Tibial artery (tissue), 4 donors: ENCODE results near the gene OTOS.

Source experiments
- DNase-seq, 2 donors: peaks; one replicate each; pipeline ENCODE4 v3.0.0-alpha.2; 2019
- H3K27ac ChIP-seq, 2 donors: fragments of 200-600 bp; sonication (generic) in 1 of 2; 1 replicate in 1 of 2; 2 replicates in 1 of 2; pipeline ENCODE4 v1.5.1; 2018 to 2019; ENCODE audit warnings: mild to moderate bottlenecking in 1 of 2
- H3K27me3 ChIP-seq, 2 donors: fragments of 200-600 bp; sonication (generic) in 1 of 2; one replicate each; pipeline versions ENCODE4 v1.5.1 to v1.6.0; 2016 to 2019
- H3K36me3 ChIP-seq, 3 donors: fragments of 200-600 bp; sonication (generic) in 2 of 3; one replicate each; pipeline ENCODE4 v1.5.1; 2016 to 2019; ENCODE audit warnings: mild to moderate bottlenecking in 2 of 3
- H3K4me1 ChIP-seq, 4 donors: fragments of 200-600 bp; sonication (generic) in 2 of 4; 1 replicate in 3 of 4; 2 replicates in 1 of 4; pipeline ENCODE4 v1.5.1; 2016 to 2019
- H3K4me3 ChIP-seq, 2 donors: fragments of 200-600 bp; sonication (generic) in 1 of 2; 1 replicate in 1 of 2; 2 replicates in 1 of 2; pipeline ENCODE4 v1.5.1; 2018 to 2019; ENCODE audit warnings: mild to moderate bottlenecking in 2 of 2
- H3K9me3 ChIP-seq, 3 donors: fragments of 200-600 bp; sonication (generic) in 1 of 3; one replicate each; pipeline ENCODE4 v1.5.1; 2016 to 2019
- CTCF ChIP-seq, 2 experiments: fragments of 200-600 bp in 1 of 2; fragments of 450-650 bp in 1 of 2; IDR thresholded peaks; one replicate each; pipeline ENCODE4 v1.5.1; 2017 to 2019; ENCODE audit warnings: antibody characterized with exemption in 2 of 2, mild to moderate bottlenecking in 1 of 2, moderate library complexity in 1 of 2
- intact Hi-C: fragments of 100-400 bp; cut with DNase I; formaldehyde crosslinking; loops from one replicate; pipeline ENCODE4 v1.15.0; 2023; ENCODE audit warnings: low total_unique reads

OTOS gene

DNA sequence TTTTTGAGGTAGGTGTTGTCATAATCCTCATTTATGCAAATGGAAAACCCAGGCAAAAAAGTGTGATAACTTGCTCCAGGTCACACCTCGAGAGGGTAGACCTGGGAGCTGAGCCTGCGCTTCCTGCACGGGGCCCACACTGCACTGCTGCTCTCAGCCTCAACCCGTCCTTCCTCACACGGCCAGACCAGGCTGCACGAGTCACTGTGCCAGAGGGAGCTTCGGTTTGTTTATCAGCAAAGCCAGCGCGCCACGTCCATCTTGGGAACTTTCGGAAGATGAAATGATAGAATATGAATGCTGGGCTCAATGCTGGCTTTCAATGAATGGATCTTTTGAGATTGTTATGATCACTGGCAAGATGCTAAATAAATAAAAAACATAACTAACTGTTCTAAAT is 18.8 kb downstream of the OTOS start:
- DNase-seq = no peak
- intact Hi-C loops = no loop called here

DNA sequence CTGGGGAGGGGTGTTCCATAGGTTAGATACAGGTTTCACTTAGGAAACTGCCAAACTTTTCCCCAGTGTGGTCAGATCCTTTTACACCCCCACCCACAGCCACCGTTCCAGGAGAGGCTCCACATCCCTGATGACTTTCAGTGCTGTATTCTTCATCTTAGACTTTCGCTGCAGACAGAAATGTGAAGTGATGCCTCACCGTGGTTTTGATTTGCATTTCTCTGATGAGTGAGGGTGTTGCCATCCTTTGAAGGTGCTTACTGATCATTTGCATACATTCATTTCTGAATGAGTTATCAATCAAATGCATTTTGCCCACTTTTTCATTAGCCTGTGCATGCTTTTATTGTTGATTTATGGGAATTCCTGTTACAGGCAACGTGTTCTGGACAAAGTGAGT is 19.3 kb downstream of the OTOS start:
- intact Hi-C loops = no loop called here
- H3K36me3 ChIP-seq = peaks cover 4 to 6% (median 5%) of the 10 kb centered on the region in 3 donors
- no peak for DNase-seq
- no peak overlapping the region for H3K27ac ChIP-seq
- H3K9me3 ChIP-seq = peaks cover 0 to 2% (median 0%) of the 10 kb centered on the region in 3 donors
- no peak overlapping the region for H3K4me3 ChIP-seq
- H3K27me3 ChIP-seq = no peaks in the 10 kb centered on the region
- no peaks in the 10 kb centered on the region for H3K4me1 ChIP-seq
- no peak for TF ChIP-seq CTCF (IDR thresholded peaks at IDR 0.05)

More for the DNA sequence above, 18.8 kb downstream of the OTOS start:
- TF ChIP-seq CTCF (IDR thresholded peaks at IDR 0.05) = no peak
- Histone ChIP-seq H3K27ac (no peak overlapping the region), H3K9me3 (peaks cover 0 to 6% (median 0%) of the 10 kb centered on the region in 3 donors), H3K4me3 (no peak overlapping the region), H3K4me1 (no peaks in the 10 kb centered on the region), H3K27me3 (no peaks in the 10 kb centered on the region), H3K36me3 (peaks cover 4 to 11% (median 10%) of the 10 kb centered on the region in 3 donors)

DNA sequence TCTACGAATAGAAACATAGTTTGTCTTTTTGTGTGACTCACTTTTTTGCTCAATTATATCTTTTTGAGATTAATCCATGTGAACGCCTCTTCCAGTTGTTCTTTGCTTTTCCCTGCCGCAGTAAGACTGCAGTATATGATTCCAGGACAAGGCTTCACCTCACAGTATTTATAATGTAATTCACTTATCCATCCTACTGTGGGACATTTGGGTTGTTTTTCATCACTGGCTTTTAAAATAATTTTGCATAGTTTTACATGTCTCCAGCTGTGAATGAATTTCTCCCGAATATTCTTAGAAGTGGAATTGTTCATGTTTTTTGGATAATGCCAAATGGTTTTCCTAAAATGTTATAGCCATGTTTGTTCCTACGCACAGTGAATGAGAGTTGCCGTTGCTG is 26.2 kb downstream of the OTOS start:
- H3K4me1 ChIP-seq = no peaks in the 10 kb centered on the region
- peaks cover 0 to 6% (median 6%) of the 10 kb centered on the region in 3 donors for H3K9me3 ChIP-seq
- intact Hi-C loops = no loop called here
- no peak overlapping the region for H3K27ac ChIP-seq
- no peak overlapping the region for H3K4me3 ChIP-seq
- no peaks in the 10 kb centered on the region for H3K36me3 ChIP-seq
- peaks cover 0 to 2% of the 10 kb centered on the region in 2 donors for H3K27me3 ChIP-seq
- no peak for TF ChIP-seq CTCF (IDR thresholded peaks at IDR 0.05)
- no peak for DNase-seq

DNA sequence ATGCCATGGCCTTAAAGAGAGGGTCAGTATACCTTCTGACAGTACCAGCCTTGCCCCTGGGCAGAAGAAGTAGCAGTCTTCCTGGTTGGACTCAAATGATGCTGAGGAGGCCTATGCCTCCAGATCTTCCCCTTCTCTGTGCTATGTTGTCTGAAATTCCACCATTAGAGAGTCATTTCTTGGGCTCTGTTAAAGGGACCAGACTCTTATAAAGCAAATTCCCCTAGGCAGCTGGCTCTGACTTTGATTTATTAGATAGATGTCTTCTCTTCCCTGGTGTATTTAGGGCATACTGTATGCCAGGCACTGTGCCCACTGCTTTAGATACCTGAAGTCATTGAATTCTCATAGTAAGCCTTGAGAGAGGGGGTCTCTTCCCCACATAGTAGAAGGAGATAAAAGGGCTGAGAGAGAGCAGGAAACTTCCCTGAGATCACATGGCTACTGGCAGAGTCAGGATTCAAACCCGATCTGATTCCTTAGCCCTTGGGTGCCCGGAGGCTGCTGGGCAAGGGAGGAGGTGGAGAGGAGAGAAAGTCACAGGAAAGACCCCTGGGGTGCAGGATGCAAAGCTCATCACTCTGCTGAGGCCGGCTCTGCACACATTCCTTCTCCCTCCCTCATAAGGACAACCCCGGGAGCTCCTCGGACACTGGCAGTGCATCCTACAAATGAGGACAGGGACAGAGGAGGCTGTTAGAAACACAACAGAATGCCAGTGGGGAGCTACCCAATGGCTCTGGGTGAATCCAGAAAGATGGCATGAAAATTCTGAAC is 27.4 kb downstream of the OTOS start:
- Histone ChIP-seq H3K9me3 (peaks cover 0 to 6% (median 6%) of the 10 kb centered on the region in 3 donors), H3K27me3 (peaks cover 0 to 2% of the 10 kb centered on the region in 2 donors), H3K36me3 (no peaks in the 10 kb centered on the region), H3K4me1 (no peaks in the 10 kb centered on the region), H3K4me3 (no peak overlapping the region), H3K27ac (no peak overlapping the region)
- no peak for DNase-seq
- TF ChIP-seq CTCF (IDR thresholded peaks at IDR 0.05) = no peak
- intact Hi-C loops = no loop called here

- Histone ChIP-seq H3K27ac (no peak overlapping the region), H3K9me3 (peaks cover 0 to 6% (median 6%) of the 10 kb centered on the region in 3 donors), H3K4me3 (no peak overlapping the region), H3K27me3 (peaks cover 0 to 11% of the 10 kb centered on the region in 2 donors), H3K4me1 (no peaks in the 10 kb centered on the region), H3K36me3 (no peaks in the 10 kb centered on the region)
- TF ChIP-seq CTCF (IDR thresholded peaks at IDR 0.05) = no peak
- intact Hi-C loops = no loop called here
- no peak for DNase-seq
These were observed 29.2 kb downstream of the OTOS start for GRCh38 chr2:240111253-240111652.
